Stimulated activated CD8-positive, alpha-beta memory T cell treated with anti-CD3 and anti-CD28 coated beads, Interleukin-7, amount 100 ng/mL, for 24 hours (primary cell): ENCODE measurements around the gene FHL2.
"Not testable (repeated sequence)": the region's sequence is repeated elsewhere in the genome, so short reads cannot be mapped to it uniquely, and the experiment has no call there.

ENCODE experiments used
- DNase-seq: peaks from one replicate; pipeline ENCODE4 v3.0.0-alpha.2; 2020; ENCODE audit warnings: low read depth

Gene FHL2

GRCh38 chr2:105398336-105399206 is at the start of gene FHL2:
TSS of gene FHL2 (minus strand) at chr2:105399051. CDS start at chr2:105386516, 12,535 bp downstream.
- DNase-seq, result peak; percentile 36

DNA sequence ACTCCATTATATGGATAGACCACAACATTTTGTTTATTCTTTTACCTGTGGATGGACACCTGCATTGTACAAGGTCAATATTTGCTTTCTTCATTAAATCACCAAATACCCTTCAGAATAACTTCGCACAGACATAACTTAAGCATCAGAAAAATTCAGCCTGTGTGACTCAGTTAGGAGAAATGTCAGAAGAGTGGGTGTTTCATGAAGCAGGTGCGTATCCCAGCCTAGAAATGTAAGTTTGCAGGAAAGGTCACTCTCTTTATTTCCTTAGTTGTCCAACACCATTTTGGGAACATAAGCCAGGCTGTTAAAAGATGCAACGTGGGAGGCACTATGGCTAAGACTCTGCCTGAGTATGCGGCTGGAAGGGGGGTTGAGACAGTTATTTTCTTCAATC is 48.6 kb upstream of the FHL2 start:
- no peak for DNase-seq

DNA sequence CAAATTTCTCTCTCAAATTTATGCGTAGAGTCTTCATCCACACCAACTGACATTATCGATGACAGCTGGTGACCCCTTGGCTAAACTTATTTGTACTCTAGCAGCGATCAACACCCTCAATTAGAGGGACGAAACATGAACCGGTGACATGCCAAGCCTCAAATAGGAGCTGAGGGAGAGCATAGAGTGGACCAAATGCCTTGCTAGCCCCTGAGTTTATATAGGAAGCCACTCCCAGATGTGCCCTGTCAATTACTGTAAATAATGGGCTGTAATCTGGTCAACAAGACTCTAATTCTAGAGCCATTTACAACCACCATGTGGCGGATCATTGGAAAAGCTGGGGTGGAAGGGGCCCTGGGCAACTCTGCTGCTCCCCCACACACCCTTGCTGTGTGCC is 47.6 kb upstream of the FHL2 start:
- no peak for DNase-seq

- no peak for DNase-seq
Observed at GRCh38 chr2:105445976-105446375, 47.1 kb upstream of the FHL2 start.

GRCh38 chr2:105445498-105445897 is 46.6 kb upstream of the FHL2 start:
- DNase-seq, result no peak

- no peak for DNase-seq
Observed at GRCh38 chr2:105443617-105444598, 45.1 kb upstream of the FHL2 start.

DNA sequence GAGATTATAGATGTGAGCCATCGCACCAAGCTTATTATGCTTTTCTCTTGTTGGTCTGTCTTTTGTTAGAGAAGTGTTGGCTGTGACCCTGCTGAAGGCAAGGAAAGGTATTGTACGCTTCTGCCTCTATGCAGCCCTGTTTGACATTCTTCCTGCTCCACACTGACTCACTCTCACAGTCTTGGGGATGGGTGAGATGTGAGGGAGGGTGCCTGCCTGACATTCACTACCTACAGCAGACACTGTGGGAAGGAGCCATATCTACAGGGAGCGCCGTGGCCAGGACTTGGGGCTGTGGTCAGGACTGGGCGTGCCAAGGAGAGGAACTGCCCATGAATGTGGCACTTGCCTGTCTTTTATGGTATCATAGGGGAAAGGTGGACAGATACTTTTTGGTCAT is 43.9 kb upstream of the FHL2 start:
- no peak for DNase-seq

DNA sequence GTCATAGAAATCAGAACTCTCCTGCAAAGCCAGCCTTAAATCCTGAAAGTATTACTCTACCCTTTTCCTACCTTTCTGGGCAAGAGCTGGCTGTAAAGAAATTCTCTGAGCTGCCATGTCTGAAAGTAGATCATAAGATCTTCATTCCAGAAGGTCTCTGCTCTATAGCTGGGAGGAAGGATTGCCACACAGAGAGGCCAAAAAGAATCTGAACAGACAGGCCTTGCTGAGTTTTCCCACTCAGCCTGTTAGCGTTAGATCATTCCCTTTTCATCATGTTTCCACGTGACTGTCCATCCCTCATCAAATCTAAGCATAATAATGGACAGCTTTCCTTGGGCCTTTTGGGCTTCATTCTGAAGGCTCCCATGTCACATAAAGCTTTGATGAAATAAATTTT is 43.2 kb upstream of the FHL2 start:
- no peak for DNase-seq

DNA sequence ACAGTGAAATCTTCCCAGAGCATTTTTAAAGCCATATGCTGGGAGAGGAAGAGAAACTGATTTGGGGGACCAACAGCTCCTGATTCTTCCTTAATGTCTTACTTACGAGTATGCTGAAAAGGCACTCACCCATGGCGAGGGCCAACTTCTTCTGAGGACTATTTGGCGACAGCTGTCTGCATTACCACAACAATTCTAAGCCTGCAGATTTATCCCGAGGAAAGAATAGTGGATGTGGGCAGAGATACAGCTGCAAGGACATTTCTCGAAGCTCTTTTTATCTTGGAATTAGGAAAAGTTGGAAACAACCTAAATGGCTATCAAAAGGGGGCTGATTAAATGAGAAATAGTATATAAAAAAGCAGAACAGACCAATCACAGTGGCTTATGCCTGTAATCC is 40.3 kb upstream of the FHL2 start:
- no peak for DNase-seq

DNA sequence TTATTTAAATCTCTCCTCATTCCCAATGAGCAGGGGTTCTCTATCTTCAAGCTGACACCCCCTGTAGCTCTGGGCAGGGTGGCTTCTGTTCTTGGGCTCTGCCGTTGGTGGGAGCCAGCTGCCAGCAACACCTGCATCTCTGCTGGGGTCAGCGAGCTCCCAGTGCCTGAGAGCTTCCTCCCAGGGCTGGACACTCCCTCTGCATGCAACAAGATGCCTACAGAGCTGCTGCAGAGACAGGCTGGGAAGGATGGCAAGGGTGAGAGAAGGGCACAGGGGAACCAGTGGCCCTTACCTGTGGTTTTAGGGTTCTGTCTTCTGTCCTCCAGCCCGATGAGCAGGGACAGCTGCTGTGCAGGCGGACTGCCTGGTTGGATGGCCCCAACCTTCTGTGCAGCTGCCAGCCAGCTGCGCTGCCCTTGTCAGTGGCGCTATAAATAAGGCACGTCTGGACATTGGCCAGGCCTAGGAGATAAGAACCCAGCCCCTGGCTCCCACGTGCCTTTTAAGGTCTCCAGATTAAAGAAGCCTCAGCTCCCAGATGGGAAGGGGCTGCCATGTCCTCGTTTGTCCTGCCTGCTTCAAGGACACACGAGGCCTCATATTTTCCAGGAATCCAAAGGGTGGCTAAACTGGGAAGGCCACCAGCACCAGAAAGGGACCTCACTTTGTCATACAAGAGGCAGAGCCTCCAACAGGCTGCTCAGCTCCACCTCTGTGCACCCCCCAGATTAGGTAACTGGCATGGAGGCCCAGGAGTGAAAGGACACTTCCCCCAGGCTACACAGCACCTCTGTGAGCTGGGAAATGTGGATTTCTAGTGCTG is 39.5 kb upstream of the FHL2 start:
- no peak for DNase-seq

GRCh38 chr2:105437708-105438103 is 38.9 kb upstream of the FHL2 start:
- DNase-seq, result no peak

- no peak for DNase-seq
Observed at GRCh38 chr2:105432749-105433148, 33.9 kb upstream of the FHL2 start.

- DNase-seq, result no peak
Observed at GRCh38 chr2:105432044-105432399, 33.2 kb upstream of the FHL2 start.

DNA sequence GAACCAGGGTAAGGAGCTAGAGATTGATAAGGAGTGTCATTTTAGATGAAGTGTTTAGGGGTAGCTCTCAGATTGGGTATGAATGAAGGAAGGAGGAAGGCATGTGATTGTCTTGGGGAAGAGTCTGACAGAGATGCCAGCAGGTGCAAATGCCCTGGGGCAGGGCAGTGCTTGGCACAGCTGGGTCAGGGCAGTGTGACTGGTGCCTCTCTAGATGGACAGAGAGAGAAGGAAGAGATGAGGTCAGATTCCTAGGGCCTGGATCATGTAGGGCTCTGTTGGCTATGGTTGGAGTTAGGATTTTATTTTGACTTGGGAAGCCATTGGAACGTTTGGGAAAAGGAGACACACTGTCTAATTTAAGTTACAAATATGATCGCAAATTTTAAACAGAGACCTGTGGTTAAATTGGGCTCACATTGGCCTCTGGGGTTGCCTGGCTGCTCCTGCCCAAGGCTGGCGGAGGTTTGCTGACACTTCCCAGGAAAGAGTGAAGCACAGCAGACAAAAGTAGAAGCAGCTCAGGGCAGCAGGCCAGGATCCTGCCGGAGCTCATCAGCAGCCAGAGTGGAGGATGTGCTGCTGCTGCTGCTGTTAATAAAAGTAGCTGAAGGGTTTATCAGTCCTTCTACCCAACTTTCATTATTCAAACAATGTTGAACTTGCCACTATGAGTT is 32.7 kb upstream of the FHL2 start:
- DNase-seq, result no peak

GRCh38 chr2:105428387-105429018 is 29.7 kb upstream of the FHL2 start:
- no peak for DNase-seq

DNA sequence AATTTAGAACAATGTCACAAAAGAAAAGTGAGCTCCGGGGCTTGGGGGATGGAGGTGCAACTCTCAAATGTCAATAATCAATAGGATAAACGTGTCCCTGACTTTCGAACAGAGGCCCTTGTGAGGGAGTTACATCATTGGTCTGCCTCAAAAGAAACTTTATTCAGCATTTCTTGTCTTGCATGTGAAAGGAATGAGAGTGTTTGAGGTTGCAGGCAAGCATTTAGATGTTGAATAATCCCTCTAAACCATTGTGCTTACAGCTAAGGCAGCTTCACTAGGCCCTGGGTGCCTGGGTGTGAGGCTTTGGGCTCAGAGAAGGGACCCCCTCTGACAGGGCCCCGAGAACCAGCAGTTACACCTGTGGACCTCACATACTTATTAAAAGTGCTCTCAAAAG is 28.6 kb upstream of the FHL2 start:
- no peak for DNase-seq

DNA sequence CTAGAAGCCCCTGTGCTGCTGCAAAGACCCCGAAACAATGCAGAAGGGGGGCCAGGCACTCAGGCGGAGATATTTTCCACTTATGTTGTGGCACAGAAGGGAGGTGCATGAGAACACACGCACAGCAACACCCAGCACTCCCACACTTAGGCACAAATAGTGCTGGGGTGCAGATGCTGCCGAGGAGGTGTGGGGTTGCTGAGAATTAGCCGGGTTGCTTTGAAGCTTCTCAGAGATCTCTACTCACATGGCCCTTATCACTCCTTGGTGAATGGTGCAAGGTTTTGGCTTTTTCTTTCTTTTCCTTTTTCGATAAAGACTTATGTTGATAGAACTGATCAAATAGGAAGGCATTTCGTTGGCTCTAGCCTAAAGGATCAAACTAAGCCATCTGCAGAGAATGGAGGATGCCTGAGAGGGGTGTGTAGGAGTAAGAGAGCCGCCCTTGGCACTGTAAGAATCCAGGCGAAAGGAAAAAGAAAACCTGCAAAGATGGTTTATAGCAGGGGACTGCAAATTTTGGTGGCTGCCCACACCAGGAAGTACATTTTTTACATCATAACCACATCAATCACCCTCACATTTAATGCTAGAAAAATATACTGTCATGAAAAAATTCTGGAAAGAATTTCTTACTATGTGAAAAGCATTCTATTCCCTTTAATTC is 27.9 kb upstream of the FHL2 start:
- DNase-seq, result no peak

- DNase-seq, result no peak
Observed at GRCh38 chr2:105425936-105426625, 27.2 kb upstream of the FHL2 start.

GRCh38 chr2:105424836-105425235 is 26.0 kb upstream of the FHL2 start:
- DNase-seq, result not testable (repeated sequence)

DNA sequence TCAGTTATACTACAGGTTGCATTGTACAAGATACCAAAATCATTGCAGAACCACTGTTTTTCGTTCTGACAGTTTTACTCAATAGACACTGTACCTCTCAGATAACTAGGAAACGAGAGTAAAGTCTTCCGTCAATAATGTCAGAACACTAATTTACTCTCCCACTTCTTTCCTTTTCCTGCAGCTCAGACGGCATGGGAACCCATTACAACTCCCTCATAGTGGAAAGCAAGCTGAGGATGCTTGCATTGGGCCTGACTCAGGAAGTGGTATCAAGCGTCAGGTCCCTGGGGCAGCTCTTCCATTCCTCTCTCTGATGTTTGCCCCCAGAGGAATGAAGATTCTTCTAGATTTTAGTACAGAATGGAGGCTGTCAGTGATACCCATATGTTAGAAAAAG is 23.9 kb upstream of the FHL2 start:
- DNase-seq, result no peak
